SJSA1 (cell line): Measurements from ENCODE around the gene EPN3. TPM values are rescaled to one million over a fixed set of nuclear protein-coding genes. Genes with fewer than 3 reads are reported as not detected.
A peak's percentile ranks its signal among the peaks of the same experiment; 100 is the strongest.

Experiments used
- DNase-seq, 2 experiments: peaks; one replicate each; pipeline ENCODE4 v3.0.0-alpha.2; 2015 to 2020; ENCODE audit warnings: low spot score in 2 of 2, low read depth in 1 of 2
- H3K27ac ChIP-seq: fragments of 250-450 bp; sonication (Bioruptor Pico); 2 replicates; pipeline ENCODE4 v1.5.1; 2020; ENCODE audit warnings: mild to moderate bottlenecking, moderate library complexity
- H3K27me3 ChIP-seq: fragments of 250-450 bp; sonication (Bioruptor Pico); replicated peaks from 2 replicates; pipeline ENCODE4 v1.5.1; 2020; ENCODE audit warnings: mild to moderate bottlenecking, moderate library complexity
- H3K36me3 ChIP-seq: fragments of 250-450 bp; sonication (Bioruptor Pico); 2 replicates; pipeline ENCODE4 v1.5.1; 2020; ENCODE audit warnings: mild to moderate bottlenecking
- H3K4me1 ChIP-seq: fragments of 250-450 bp; sonication (Bioruptor Pico); replicated peaks from 2 replicates; pipeline ENCODE4 v1.6.1; 2021; ENCODE audit warnings: mild to moderate bottlenecking
- H3K4me3 ChIP-seq: fragments of 250-450 bp; sonication (Bioruptor Pico); 2 replicates; pipeline ENCODE4 v1.5.1; 2020; ENCODE audit warnings: mild to moderate bottlenecking
- H3K9me3 ChIP-seq: fragments of 250-450 bp; sonication (Bioruptor Pico); replicated peaks from 2 replicates; pipeline ENCODE4 v1.5.1; 2020; ENCODE audit warnings: mild to moderate bottlenecking
- total RNA-seq: library from RNA; depleted of rRNA; stranded (reverse); fragments of >200 nt; shearing (Covaris generic); gene quantifications from 2 replicates; pipeline ENCODE4 v1.2.3, GENCODE V29; 2014

EPN3 gene
- total RNA-seq, 1 experiment from 2014 or later: 0.03 TPM

DNA sequence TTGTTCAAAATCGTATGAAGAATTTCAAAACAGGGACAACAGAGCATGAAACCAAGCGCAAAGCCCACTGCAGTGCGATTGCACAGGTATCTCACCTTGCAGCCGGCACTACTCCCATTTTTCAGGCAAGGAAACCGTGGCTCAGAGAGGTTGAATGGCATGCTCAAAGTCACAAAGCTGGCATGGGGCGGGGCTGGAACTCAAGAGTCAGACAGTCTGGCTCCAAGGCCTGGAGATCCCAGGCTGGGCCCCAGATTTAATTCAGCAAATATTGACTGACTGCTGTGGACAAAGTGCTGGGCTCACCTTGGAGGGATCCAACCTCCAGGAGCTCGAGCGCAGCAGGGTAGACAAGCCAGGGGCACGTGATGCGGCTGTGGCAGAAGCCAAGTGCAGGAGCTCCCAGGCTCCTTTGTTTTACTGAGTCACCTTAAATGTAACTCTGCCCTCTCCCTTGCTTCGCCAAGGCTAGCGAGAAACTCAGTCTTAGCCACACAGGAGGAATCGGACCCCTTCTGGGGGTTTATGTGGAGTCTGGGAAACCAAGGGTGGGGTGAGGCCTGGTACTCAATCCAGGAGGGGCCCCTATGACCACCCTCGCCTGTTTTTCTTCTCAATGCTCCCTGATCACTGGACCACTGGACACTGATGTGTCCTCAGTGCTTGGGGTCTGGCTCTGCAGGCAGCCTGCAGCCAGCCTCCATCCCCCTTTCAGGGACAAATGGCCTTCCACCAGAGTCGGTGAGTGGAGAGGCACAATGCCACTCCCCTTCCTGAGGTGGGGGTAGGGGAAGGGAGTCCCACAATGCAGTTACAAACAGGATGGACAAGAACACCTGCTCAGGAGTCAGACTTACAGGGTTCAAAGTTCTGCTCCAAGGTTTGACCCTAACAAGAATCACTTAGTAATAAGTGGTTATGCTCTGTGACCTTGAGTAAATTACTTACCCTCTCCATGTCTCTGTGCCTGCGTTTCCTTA, 10.6 kb downstream of the EPN3 start:
- DNase-seq: no peak
- Histone ChIP-seq H3K4me3 (no peak overlapping the region), H3K4me1 (peaks cover 32% of the 10 kb centered on the region), H3K9me3 (no peaks in the 10 kb centered on the region), H3K36me3 (no peaks in the 10 kb centered on the region), H3K27me3 (no peaks in the 10 kb centered on the region), H3K27ac (no peak overlapping the region)

DNA sequence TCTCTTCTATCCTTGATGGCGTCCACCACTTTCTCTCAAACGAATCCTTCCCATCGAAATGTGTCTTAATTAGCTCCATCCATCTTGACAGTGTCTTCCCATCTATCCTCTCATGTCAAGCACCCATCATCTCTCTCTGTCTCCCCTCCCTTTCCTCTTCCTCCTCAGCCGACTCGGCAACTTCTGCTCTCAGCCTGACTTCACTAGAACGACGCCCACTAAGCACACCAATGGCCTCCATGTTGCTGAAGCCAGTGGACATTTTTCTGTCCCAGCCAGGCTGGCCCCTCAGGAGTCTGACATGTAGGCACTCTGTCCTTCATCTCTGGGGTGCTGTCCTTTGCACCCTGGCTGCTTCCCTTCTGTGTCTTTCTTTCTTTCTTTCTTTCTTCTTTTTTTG, 12.0 kb downstream of the EPN3 start:
- H3K4me1 ChIP-seq: peaks cover 32% of the 10 kb centered on the region
- no peak overlapping the region for H3K27ac ChIP-seq
- DNase-seq: no peak
- no peaks in the 10 kb centered on the region for H3K27me3 ChIP-seq
- H3K4me3 ChIP-seq: no peak overlapping the region
- no peaks in the 10 kb centered on the region for H3K36me3 ChIP-seq
- H3K9me3 ChIP-seq: no peaks in the 10 kb centered on the region

DNA sequence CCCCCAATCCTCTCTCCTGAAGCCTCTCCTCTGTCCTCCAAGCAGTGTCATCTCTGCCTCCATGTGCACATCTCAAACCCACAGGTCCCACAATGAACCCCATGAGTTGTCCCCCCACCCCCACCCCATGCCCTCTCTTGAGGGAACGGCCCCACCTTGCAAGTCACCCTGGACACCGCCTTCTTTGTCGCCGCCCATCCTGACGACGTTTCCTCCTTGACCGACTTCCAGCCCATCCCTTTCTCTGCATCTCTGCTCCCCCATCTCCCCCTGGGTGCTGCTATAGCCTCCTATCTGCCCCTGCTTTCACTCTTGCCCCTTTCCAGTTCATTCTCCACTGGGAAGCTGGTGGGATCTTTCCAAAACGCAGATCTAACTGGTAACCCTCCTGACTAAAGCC, 12.8 kb downstream of the EPN3 start:
- H3K9me3 ChIP-seq: no peaks in the 10 kb centered on the region
- DNase-seq: no peak
- H3K36me3 ChIP-seq: no peaks in the 10 kb centered on the region; the same call in 1 of the 2 replicates
- no peak overlapping the region for H3K27ac ChIP-seq
- no peak overlapping the region for H3K4me3 ChIP-seq
- H3K27me3 ChIP-seq: no peaks in the 10 kb centered on the region
- peaks cover 32% of the 10 kb centered on the region for H3K4me1 ChIP-seq

DNA sequence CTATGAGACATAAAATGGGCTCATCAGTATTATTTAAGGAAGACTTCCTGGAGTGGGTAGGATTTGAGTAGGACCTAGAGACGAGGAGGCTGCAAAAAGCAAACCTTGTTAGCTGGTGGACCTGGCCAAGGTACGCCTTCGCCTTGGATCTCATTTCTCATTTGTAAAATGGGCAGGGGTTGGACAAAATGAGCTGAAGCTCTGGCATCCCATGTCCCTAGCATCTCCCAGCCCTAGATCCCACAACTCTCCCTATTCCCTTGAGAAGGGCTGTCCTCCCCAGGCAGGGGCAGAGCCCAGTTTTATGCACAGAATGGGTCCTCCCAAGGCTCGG, 14.1 kb downstream of the EPN3 start:
- Histone ChIP-seq H3K9me3 (no peaks in the 10 kb centered on the region), H3K4me1 (peaks cover 28% of the 10 kb centered on the region), H3K27ac (no peak overlapping the region), H3K4me3 (peak overlapping the region; percentile 53), H3K27me3 (no peaks in the 10 kb centered on the region), H3K36me3 (peaks cover 4% of the 10 kb centered on the region)
- DNase-seq: no peak

DNA sequence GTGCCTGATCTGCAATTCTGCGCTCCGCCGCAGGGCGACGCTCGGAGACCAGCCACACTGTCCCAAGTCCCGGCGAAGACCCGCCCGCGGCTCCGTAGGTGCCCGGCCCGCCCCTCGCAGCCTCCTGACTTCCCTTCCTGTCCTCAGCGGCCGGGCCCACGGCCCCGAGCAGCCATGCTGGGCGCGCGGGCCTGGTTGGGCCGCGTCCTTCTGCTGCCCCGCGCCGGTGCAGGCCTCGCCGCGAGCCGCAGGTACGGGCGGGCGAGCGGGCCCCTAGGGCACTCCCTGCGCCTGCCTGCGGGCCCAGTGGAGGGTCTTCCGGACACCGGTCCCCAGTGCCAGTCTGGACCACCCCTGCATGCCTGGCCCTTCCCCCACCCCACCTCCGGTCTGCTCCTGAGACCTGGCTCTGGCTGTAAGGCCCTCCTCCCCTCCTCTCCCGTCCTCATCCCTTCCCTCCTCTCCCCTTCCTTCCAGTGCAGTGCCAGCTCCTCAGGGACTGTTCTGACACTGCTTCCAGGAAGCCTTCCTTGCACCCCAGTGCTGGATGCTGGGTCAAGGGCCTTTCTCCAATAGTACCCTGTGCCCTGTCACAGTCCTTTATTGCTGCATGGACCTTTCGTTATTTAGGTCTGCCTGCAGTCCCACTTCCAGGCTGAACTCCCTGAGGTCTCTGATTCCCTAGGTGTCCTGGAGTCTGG, 14.7 kb downstream of the EPN3 start, which contains the start of gene SPATA20:
TSS of gene SPATA20 (plus strand) at position 140 of the 701 bp plus-strand sequence. CDS start at position 175, 35 bp downstream.
- H3K27ac ChIP-seq: peak within 1 kb of the TSS; percentile 33
- peak; percentile 85 to 96 for DNase-seq
- H3K4me1 ChIP-seq: peaks cover 25% of the 10 kb centered on the region

DNA sequence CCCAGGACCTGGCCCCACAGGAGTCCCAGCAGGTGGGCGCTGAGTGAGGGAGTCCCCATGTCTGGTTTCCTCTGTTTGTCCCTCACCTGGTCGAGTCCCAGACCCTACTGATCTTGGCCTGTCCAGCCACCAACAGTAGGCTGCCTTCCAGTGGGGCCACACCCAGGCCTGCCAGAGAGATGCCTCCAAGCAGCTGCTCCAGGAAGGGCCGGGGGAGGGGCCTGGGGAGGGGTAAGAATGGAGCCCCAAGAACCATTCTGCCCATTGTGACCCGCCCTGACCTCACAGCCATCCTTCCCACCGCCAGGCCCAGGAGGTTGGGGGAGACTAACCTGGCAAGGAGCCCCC, 15.2 kb downstream of the EPN3 start:
- no peak overlapping the region for H3K27ac ChIP-seq
- H3K27me3 ChIP-seq: no peaks in the 10 kb centered on the region
- H3K4me1 ChIP-seq: peaks cover 20% of the 10 kb centered on the region
- H3K9me3 ChIP-seq: no peaks in the 10 kb centered on the region
- peaks cover 4% of the 10 kb centered on the region for H3K36me3 ChIP-seq
- no peak for DNase-seq
- peak overlapping the region; percentile 53 for H3K4me3 ChIP-seq

More for the DNA sequence above, 14.7 kb downstream of the EPN3 start, which contains the start of gene SPATA20:
- H3K9me3 ChIP-seq: no peaks in the 10 kb centered on the region
- no peaks in the 10 kb centered on the region for H3K27me3 ChIP-seq
- peak within 1 kb of the TSS; percentile 53 for H3K4me3 ChIP-seq
- H3K36me3 ChIP-seq: peaks cover 4% of the 10 kb centered on the region

DNA sequence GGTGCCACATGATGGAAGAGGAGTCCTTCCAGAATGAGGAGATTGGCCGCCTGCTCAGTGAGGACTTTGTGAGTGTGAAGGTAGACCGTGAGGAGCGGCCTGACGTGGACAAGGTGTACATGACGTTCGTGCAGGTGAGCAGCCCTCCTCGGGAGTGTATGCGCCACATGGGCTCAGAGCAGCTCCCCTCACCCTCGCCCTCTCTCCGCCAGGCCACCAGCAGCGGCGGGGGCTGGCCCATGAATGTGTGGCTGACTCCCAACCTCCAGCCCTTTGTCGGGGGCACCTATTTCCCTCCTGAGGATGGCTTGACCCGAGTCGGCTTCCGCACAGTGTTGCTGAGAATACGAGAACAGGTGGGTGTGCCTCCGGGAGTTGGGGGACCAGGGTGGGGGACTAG, 16.3 kb downstream of the EPN3 start:
- no peaks in the 10 kb centered on the region for H3K9me3 ChIP-seq
- no peak for DNase-seq
- no peak overlapping the region for H3K27ac ChIP-seq
- H3K4me1 ChIP-seq: peaks cover 14% of the 10 kb centered on the region
- H3K36me3 ChIP-seq: peaks cover 4% of the 10 kb centered on the region
- no peak overlapping the region for H3K4me3 ChIP-seq
- H3K27me3 ChIP-seq: no peaks in the 10 kb centered on the region

DNA sequence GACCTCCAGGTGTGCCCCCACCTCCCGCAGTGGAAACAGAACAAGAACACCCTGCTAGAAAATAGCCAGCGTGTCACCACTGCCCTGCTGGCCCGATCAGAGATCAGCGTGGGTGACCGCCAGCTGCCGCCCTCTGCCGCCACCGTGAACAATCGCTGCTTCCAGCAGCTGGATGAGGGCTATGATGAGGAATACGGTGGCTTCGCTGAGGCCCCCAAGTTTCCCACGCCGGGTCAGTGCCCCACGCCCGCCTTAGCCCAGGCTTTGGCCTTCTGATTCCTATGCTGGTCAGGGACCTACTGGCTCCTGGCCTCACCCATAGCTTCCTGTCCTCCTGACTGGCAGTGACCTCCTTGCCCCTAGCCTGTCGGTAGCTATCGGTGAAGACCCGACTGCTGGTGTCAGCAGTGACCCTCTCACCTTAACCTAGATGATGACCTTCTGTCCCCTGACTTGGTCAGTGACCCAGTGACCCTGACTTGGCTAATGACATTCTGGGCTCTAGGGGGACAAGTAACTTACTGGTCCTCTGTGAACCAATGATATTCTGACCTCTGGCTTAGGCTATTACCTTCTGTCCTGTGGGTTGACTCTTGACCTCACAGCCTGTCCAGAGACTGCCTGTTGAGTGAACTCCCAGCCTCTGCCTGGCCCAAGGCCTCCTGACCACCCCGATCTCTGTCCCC, 16.9 kb downstream of the EPN3 start:
- H3K4me1 ChIP-seq: peaks cover 14% of the 10 kb centered on the region
- H3K36me3 ChIP-seq: peaks cover 4% of the 10 kb centered on the region
- H3K9me3 ChIP-seq: no peaks in the 10 kb centered on the region
- DNase-seq: no peak
- H3K27ac ChIP-seq: no peak overlapping the region
- H3K4me3 ChIP-seq: no peak overlapping the region
- H3K27me3 ChIP-seq: no peaks in the 10 kb centered on the region

DNA sequence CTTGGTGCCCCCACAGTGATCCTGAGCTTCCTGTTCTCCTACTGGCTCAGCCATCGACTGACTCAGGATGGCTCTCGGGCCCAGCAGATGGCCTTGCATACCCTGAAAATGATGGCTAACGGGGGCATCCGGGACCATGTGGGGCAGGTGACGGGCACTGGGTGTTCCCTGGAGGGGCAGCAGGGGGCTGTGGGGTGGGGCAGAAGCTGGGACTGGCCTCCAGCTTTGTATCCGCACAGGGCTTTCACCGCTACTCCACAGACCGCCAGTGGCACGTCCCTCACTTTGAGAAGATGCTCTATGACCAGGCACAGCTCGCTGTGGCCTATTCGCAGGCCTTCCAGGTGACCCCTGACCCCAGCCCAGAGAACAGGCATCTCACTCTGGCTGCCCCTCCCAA, 17.4 kb downstream of the EPN3 start:
- H3K27ac ChIP-seq: no peak overlapping the region
- H3K36me3 ChIP-seq: peaks cover 4% of the 10 kb centered on the region
- no peak for DNase-seq
- H3K4me1 ChIP-seq: peaks cover 14% of the 10 kb centered on the region
- H3K27me3 ChIP-seq: no peaks in the 10 kb centered on the region
- H3K9me3 ChIP-seq: no peaks in the 10 kb centered on the region
- no peak overlapping the region for H3K4me3 ChIP-seq

DNA sequence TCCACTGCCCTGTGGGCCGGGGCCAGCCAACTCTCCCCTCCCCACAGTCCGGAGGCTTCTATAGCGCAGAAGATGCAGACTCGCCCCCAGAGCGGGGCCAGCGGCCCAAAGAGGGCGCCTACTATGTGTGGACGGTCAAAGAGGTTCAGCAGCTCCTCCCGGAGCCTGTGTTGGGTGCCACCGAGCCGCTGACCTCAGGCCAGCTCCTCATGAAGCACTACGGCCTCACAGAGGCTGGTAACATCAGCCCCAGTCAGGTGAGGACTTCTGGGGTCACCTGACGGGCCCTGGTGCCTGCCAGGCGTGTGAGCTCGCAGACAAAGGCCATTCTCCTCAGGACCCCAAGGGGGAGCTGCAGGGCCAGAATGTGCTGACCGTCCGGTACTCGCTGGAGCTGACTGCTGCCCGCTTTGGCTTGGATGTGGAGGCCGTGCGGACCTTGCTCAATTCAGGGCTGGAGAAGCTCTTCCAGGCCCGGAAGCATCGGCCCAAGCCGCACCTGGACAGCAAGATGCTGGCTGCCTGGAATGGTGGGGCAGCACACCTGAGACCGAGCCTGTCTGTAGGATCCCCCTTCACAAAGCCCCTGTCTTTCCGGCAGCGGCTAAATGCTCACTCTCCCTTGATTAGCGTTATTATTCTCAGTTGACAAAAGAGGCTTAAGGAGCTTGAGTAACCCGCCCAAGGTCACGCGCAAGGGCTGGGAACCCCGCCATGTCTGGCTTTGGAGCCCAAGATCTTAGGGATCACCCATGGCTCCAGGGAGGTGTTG, 18.3 kb downstream of the EPN3 start:
- Histone ChIP-seq H3K36me3 (peaks cover 4% of the 10 kb centered on the region), H3K4me3 (no peak overlapping the region), H3K4me1 (peaks cover 14% of the 10 kb centered on the region), H3K9me3 (no peaks in the 10 kb centered on the region), H3K27ac (no peak overlapping the region), H3K27me3 (no peaks in the 10 kb centered on the region)
- DNase-seq: peak in 1 of 2 experiments; percentile 78

DNA sequence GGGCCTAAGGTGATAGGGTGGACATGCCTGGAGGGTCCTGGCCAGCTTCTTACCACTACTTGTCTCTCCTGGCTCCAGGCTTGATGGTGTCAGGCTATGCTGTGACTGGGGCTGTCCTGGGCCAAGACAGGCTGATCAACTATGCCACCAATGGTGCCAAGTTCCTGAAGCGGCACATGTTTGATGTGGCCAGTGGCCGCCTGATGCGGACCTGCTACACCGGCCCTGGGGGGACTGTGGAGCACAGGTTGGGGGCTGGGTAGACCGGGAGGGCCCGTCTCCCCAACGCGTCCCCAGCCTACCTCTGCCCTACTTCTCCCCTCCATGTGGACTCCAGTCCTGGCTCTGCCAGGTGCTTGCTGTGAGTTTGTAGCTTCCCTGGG, 18.9 kb downstream of the EPN3 start:
- Histone ChIP-seq H3K4me3 (no peak overlapping the region), H3K27ac (no peak overlapping the region), H3K36me3 (peaks cover 4% of the 10 kb centered on the region), H3K27me3 (no peaks in the 10 kb centered on the region), H3K9me3 (no peaks in the 10 kb centered on the region), H3K4me1 (peaks cover 14% of the 10 kb centered on the region)
- no peak for DNase-seq

DNA sequence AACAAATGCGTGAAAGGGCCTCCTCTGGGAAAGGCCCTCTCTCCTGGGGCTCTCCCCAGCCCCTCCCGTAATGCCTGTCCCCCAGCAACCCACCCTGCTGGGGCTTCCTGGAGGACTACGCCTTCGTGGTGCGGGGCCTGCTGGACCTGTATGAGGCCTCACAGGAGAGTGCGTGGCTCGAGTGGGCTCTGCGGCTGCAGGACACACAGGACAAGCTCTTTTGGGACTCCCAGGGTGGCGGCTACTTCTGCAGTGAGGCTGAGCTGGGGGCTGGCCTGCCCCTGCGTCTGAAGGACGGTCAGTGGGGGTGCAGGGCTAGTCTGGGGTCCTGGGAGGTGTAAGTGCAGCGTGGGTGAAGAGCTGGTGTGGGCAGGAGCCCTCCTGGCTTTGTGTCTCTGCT, 19.3 kb downstream of the EPN3 start:
- H3K4me3 ChIP-seq: no peak overlapping the region
- H3K27me3 ChIP-seq: no peaks in the 10 kb centered on the region
- no peaks in the 10 kb centered on the region for H3K9me3 ChIP-seq
- peaks cover 4% of the 10 kb centered on the region for H3K36me3 ChIP-seq
- no peak for DNase-seq
- H3K27ac ChIP-seq: no peak overlapping the region
- peaks cover 10% of the 10 kb centered on the region for H3K4me1 ChIP-seq

DNA sequence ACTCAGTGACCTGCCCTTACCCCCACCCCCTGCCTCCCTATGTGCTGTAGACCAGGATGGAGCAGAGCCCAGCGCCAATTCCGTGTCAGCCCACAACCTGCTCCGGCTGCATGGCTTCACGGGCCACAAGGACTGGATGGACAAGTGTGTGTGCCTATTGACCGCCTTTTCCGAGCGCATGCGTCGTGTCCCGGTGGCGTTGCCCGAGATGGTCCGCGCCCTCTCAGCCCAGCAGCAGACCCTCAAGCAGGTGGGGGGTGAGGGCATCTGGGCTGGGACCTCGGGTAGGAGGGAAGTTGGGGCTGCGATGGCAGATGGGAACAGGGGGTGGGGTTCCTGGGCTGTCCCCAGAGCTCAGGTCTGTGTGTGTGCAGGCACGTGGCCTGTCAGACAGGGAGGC, 21.7 kb downstream of the EPN3 start:
- H3K27ac ChIP-seq: no peak overlapping the region
- H3K9me3 ChIP-seq: no peaks in the 10 kb centered on the region
- DNase-seq: no peak
- peaks cover 6% of the 10 kb centered on the region for H3K27me3 ChIP-seq
- H3K4me3 ChIP-seq: no peak overlapping the region
- H3K4me1 ChIP-seq: no peaks in the 10 kb centered on the region
- H3K36me3 ChIP-seq: peaks cover 4% of the 10 kb centered on the region
